HG03045 (cell line): ENCODE measurements around the gene SUGP1.

Experiments
- ATAC-seq: cut with Tn5 transposase; IDR thresholded peaks from one replicate; pipeline ENCODE4 v1.9.1; 2021; ENCODE audit warnings: mild to moderate bottlenecking, moderate library complexity; ENCODE audit not compliant: unreplicated experiment

Gene SUGP1

DNA sequence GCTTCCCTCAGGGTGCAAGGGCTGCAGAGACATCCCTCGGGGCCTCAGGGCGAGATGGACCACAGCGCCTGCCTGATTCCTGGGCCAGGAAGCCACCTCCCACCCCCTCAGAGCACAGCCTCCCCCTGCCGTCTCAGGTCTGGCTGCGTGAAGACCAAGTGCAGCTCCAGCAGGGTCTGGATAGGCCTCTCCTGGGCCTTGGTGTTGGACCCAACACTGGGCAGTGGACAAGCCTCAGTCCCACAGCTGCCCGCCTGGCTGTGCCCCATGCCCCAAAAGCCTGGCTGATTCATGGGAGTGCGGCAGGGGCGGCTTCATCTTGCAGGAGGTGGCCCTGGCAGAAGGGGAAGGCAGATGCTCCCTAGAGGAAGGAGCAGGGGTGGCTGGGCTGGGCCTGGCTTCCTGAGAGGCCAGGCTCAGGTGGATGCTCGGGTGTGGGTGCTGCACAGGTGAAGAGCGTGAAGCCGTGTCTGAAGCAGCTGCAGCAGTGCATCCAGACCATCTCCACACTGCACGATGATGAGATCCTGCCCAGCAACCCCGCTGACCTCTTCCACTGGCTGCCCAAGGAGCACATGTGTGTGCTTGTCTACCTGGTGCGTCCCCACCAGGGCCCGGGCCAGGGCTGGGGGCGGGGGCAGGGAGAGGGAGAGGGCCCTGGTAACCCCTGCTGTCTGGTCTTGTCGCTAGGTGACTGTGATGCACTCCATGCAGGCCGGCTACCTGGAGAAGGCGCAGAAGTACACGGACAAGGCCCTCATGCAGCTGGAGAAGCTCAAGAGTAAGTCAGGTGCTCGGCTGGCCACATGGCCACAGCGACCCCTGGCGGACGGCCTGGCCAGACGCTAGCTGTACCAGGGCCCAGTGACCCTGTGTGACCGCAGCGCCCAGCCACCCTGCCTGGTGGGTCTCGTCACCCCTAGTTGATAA, 22.0 kb upstream of the SUGP1 start:
- ATAC-seq, result no peak

DNA sequence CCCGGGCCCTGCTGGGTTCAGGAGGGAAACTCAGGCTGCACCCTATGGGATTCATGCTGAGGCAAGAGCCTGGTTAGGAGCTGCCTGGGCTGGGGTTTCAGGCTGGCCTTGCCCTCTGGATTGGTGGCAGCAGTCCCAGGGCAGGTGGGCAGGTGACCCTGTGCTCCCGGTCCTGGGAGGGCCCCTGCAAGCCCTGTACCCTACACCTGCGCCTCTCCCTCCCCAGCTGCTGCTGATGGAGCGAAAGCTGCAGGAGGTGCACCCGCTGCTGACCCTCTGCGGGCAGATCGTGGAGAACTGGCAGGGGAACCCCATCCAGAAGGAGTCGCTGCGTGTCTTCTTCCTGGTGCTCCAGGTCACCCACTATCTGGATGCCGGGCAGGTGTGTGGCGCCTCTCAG, 20.7 kb upstream of the SUGP1 start:
- ATAC-seq, result no peak

GRCh38 chr19:19338082-19338481, 17.8 kb upstream of the SUGP1 start:
- no peak for ATAC-seq

DNA sequence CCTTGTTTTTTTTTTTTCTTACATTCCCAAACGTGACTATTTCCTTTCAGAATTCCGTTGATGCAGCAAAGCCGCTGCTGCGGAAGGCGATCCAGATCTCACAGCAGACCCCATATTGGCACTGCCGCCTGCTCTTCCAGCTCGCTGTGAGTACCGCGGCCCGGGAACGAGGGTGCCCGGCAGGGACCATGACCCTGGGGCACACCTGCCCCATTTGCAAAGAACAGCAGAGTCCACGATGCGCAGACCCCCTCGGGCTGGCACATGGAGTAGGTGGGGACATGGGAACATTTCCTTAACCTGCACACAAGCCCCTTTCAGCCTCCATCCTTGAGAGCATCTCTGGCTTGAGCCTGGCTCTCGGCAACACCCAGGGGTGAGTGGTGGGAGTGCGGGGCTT, 16.8 kb upstream of the SUGP1 start:
- no peak for ATAC-seq

- ATAC-seq, result no peak
Measured at GRCh38 chr19:19336597-19336996, 16.3 kb upstream of the SUGP1 start.

- no peak for ATAC-seq
Measured at GRCh38 chr19:19335408-19336158, 15.3 kb upstream of the SUGP1 start.

DNA sequence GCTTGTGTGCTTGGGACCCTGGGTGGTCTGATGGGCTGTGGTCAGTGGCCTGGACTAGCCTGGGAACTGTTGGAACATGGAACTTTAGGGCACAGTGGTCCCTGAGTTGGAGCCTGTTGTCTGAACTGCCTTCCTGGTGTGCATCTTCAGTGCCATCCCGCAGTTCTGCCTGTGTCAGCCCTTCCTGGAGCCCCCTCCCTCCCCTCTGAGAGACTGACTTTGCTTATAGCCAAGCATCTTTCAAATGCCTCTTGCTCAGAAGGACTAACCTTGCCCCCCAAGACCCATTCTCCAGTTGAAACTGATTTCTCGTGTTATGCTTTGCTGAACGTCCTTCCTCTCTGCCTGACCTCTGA, 14.7 kb upstream of the SUGP1 start:
- no peak for ATAC-seq

GRCh38 chr19:19334063-19334988, 14.0 kb upstream of the SUGP1 start:
- ATAC-seq, result no peak

DNA sequence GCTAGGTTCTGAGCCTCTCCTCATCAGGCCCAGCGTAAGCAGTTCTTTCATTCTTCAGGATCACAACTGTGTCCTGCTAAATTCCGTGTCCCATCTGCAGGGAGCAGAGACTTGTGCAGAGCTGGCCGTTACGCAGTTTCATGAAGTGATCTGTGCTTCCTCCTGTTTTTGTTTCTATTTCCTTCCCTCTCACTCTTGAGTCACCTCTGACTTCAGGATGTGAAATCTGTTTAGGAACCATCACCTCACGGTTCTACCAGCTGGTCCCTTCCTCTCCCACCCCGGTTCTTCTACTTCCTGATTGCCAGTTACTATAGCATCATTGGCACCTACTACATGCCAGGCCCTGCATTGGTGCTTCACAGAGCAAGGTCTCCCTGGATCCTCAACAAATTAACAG, 8.8 kb upstream of the SUGP1 start:
- no peak for ATAC-seq

DNA sequence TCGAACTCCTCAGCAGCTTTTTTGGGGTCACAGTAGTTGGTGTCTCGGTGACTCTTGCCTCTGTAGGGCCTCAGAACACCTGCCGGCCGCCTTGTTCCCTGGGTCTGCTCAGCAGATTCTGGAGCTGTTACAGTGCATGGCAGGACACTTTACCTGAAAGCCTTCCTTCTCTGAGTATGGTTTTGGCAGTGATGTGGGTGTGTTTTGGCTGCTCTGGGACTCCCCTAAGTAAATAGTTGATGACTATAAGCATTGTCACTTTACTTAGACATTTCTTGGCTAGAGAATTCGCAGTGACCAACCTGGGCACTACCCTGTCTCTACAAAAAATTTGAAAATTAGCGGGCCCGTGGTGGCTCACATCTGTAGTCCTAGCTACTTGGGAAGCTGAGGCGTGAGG, 7.4 kb upstream of the SUGP1 start:
- ATAC-seq, result no peak

DNA sequence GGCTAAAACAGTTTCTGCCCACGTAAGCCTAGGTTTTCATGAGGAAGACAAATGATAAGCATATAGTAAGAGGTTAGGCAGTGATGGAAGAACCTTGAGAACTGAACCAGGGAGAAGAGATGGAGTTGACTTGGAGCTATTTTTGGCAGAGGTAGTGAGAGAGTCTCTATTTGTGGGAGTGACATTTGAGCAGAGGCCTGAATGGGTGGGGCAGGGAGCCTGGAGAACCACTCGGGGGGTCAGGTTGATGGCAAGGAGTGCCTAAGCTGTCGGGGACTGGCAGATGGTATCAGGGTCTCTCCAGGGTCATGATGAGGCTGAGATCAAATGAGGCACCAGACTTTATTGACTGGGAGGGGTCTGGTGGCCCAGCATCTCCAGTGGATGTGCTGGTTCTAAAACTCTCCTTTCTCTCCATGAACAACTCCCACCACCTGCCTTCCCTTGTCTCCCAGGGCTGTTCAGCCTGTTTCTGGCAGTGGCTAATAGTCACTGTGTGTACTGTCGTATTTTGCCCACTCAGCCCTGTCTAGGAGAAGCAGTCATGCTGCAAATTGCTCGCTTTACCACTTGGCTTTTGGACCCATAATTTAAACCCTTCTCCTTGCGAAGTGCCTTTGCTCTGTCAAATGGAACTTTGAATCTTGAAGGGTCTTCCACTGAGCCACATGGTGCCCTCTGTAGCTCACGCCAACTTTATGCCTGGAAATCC, 3.9 kb upstream of the SUGP1 start:
- no peak for ATAC-seq

DNA sequence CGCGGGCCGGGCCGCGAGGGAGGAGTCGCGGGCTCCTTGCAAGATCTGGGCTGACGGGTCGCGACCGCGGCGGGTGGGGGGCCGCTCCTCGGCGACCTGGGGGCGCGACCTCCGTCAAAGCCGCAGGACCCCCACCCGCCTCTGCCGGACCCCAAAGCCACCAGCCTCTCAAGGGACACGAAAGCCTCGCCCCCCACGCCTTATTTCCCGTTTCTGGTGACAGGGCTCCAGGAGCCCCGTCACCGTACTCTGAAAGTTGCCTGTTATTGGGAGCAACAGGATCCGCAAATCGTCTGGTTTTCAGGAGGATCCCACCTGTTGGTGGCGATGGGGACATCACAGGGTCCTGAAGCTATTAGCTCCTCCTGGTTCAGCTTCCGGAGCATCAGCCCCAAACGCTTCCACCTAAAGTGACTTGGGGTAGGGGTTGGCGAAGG, 850 bp upstream of the SUGP1 start:
- no peak for ATAC-seq

DNA sequence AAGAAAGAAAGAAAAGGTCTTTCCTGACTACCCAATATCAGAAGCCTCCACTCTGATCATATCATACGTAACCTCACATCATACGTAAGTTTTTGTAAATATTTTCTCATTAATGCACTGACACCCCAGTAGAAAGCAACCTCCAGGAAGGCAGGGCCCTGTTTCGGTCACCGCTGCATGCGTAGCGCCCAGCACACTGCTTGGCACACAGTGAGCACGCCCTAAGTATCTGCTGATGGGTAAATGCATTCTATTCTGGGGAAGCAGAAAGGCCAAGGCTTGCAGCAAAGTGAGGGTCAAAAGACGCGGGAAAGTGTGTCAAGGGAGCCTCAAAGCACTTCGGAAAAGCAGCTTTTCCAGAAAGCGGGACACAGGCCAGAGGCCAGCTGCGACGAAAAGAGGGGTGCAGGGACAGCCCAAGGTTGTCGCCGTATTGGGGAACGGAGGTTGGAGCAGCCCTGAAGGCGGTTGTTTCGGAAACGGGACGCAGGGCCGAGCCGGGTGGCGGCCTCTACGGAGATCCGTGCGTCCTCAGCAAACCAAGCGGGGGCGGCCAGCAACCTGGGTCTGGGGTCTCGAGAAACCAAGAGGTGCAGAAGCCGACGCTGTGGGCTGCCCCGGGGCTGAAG, 463 bp downstream of the SUGP1 start:
- no peak for ATAC-seq

DNA sequence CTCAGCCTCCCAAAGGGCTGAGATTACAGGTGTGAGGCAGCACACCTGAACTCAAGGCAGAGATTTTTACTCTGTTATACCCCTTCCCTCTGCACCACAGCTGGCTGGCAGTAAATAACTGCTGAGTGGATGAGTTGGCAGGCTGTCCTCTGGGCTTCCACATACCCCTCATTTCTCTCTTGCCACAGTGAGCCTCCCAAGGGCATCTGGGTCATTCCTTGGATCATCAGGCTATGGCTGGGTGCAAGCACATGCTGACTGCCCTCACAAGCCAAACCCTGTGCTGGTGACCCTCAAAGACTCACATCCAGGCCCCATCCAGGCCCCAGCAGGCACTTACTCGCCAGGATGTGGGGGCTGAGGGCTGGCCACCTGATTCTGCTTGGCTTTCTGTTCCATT, 4.2 kb downstream of the SUGP1 start:
- no peak for ATAC-seq

DNA sequence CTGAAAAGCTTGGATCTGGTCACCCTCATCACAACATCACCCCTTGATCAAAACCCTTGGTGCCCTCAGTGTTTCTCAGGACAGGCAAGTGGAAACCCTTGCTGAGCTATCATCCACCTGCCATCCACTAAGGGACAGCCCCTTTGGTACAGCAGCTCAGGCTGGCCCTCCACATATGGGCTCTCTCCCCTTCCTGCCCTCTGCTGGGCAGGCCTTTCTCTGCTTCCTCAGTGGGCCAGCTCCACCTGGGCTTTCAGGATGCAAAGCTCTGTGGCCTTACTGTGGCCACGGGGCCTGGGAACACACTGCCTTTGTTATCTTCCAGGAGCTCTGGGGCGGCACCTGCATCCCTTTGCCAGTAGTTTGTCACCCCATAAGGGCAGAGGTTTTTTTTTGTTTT, 4.9 kb downstream of the SUGP1 start:
- ATAC-seq, result no peak

DNA sequence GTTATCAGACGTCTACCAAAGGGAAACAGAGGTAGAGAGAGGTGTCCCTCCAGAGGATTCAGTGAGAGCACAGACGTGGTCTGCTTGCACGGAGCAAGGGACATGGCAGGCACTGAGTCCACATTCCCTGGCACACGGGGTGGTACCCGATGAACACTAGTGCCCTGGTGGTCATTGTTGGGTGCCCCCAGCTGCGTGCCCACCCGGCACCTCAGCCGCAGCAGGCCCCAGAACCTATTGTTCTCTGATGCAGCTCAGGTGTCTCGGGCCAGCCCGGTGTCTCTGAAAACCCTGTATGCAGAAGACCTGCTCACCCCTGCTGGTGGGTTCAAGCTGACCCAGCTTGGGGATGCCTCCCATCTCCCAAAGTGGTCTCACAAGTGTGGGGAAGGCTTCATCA, 11.9 kb downstream of the SUGP1 start:
- no peak for ATAC-seq

DNA sequence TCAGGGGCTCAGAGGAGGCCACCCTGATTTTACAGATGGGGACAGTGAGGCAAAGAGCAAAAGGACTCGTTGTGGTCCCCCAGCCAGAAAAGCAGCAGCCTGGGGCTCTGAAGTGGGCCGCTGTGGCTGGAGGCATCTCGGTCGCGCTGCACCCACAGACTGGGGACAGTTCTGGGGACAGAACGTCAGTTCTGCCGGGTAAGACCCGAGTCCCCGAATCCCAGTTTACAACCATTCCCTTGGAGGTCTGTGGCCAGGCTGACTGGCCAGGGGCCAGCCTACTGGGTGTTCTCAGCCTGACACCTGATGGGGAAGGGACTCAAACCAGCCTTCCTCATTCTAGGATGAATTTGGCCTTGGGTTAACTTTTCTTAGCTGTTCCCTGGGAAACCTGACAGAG, 14.1 kb downstream of the SUGP1 start:
- no peak for ATAC-seq

GRCh38 chr19:19305696-19306095, 14.6 kb downstream of the SUGP1 start:
- ATAC-seq, result no peak

GRCh38 chr19:19305066-19305465, 15.2 kb downstream of the SUGP1 start:
- no peak for ATAC-seq
